B cell (primary cell): ENCODE measurements around the gene ZNF527. TPM values are rescaled to one million over a fixed set of nuclear protein-coding genes. Genes with fewer than 3 reads are reported as not detected.

Experiments used
- ATAC-seq: fragments of 200-7000 bp; cut with Tn5 transposase; one replicate; pipeline ENCODE4 v1.10.0; 2021; ENCODE audit warnings: low read depth, mild to moderate bottlenecking, moderate number of reproducible peaks, moderate library complexity
- CTCF ChIA-PET: fragments of 350-600 bp; sonication (Branson Sonifier 250); formaldehyde crosslinking; loops from one replicate; lab custom pipeline; 2021; ENCODE audit warnings: antibody characterized with exemption, inconsistent platforms; lab: Charles Lee
- POLR2A ChIA-PET: fragments of 350-600 bp; sonication (Branson Sonifier 250); formaldehyde crosslinking; loops from one replicate; lab custom pipeline; 2021; ENCODE audit warnings: antibody characterized with exemption; lab: Charles Lee
- DNase-seq: peaks from one replicate; pipeline ENCODE4 v3.0.0; 2013
- H2AFZ ChIP-seq: 2 replicates; pipeline ENCODE4 v1.6.1; 2012; ENCODE audit warnings: mild to moderate bottlenecking, low read depth, low read length; ENCODE audit not compliant: insufficient read depth, poor library complexity, severe bottlenecking
- H3K27ac ChIP-seq, 2 donors: 1 replicate in 1 of 2; 2 replicates in 1 of 2; pipeline ENCODE4 v1.5.1; 2012 to 2013; ENCODE audit warnings: low read length in 2 of 2, mild to moderate bottlenecking in 2 of 2, moderate library complexity in 1 of 2
- H3K27me3 ChIP-seq, 4 experiments: fragments of 200-600 bp in 1 of 4; sonication (generic) in 1 of 4; replicated peaks in 1 of 4; 1 replicate in 2 of 4; 2 replicates in 2 of 4; pipeline versions ENCODE4 v1.6.1 to v1.7.0; 2013 to 2016; ENCODE audit warnings: low read length in 3 of 4, mild to moderate bottlenecking in 2 of 4, mixed read lengths in 1 of 4, moderate library complexity in 1 of 4; ENCODE audit not compliant: insufficient read depth in 4 of 4, control insufficient read depth in 3 of 4; ENCODE audit errors: control extremely low read depth in 1 of 4
- H3K36me3 ChIP-seq, 2 experiments: replicated peaks in 1 of 2; 1 replicate in 1 of 2; 2 replicates in 1 of 2; pipeline versions ENCODE4 v1.6.1 to v1.7.1; 2013; ENCODE audit warnings: low read length in 1 of 2; ENCODE audit not compliant: insufficient read depth in 2 of 2, control insufficient read depth in 1 of 2; ENCODE audit errors: control extremely low read depth in 1 of 2, extremely low read depth in 1 of 2
- H3K4me1 ChIP-seq, 2 donors: fragments of 200-600 bp in 1 of 2; sonication (generic) in 1 of 2; 1 replicate in 1 of 2; 2 replicates in 1 of 2; pipeline versions ENCODE4 v1.5.1 to v1.6.1; 2013 to 2017; ENCODE audit warnings: low read length in 2 of 2; ENCODE audit not compliant: control insufficient read depth in 2 of 2, insufficient read depth in 2 of 2
- H3K4me2 ChIP-seq: replicated peaks from 2 replicates; pipeline ENCODE3; 2012; ENCODE audit warnings: mild to moderate bottlenecking, low read depth, low read length; ENCODE audit not compliant: poor library complexity, severe bottlenecking
- H3K4me3 ChIP-seq, 5 experiments: fragments of 200-600 bp in 1 of 5; sonication (generic) in 1 of 5; 1 replicate in 3 of 5; 2 replicates in 2 of 5; pipeline versions ENCODE4 v1.5.1 to v1.7.0; 2011 to 2016; ENCODE audit warnings: low read length in 4 of 5, mild to moderate bottlenecking in 4 of 5, low read depth in 2 of 5, control low read depth in 1 of 5, moderate library complexity in 1 of 5; ENCODE audit not compliant: insufficient read depth in 1 of 5; ENCODE audit errors: control extremely low read depth in 1 of 5, extremely low read depth in 1 of 5
- H3K79me2 ChIP-seq: fragments of 200-600 bp; sonication (generic); one replicate; pipeline ENCODE4 v1.6.0; 2016; ENCODE audit warnings: low read length; ENCODE audit not compliant: control insufficient read depth, insufficient read depth
- H3K9ac ChIP-seq: fragments of 200-600 bp; sonication (generic); 2 replicates; pipeline ENCODE4 v1.6.1; 2017; ENCODE audit warnings: mild to moderate bottlenecking, low read length, moderate library complexity
- H3K9me3 ChIP-seq, 3 donors: one replicate each; pipeline versions ENCODE4 v1.6.1 to v1.7.1; 2013; ENCODE audit warnings: low read length in 2 of 3; ENCODE audit not compliant: control insufficient read depth in 2 of 3, insufficient read depth in 1 of 3; ENCODE audit errors: control extremely low read depth in 1 of 3
- H4K20me1 ChIP-seq: 2 replicates; pipeline ENCODE4 v1.6.0; 2012; ENCODE audit warnings: mild to moderate bottlenecking, low read length; ENCODE audit not compliant: insufficient read depth, control insufficient read depth, poor library complexity, severe bottlenecking
- H3K27ac Mint-ChIP-seq: one replicate; pipeline ENCODE4 v1.8.0; 2021; ENCODE audit warnings: mixed read lengths
- H3K27me3 Mint-ChIP-seq: one replicate; pipeline ENCODE4 v1.8.0; 2021; ENCODE audit warnings: mixed read lengths
- H3K4me1 Mint-ChIP-seq: one replicate; pipeline ENCODE4 v1.8.0; 2021; ENCODE audit warnings: mixed read lengths
- H3K4me3 Mint-ChIP-seq: one replicate; pipeline ENCODE4 v1.8.0; 2021; ENCODE audit warnings: mixed read lengths
- H3K9me3 Mint-ChIP-seq: one replicate; pipeline ENCODE4 v1.8.0; 2022; ENCODE audit warnings: mixed read lengths; ENCODE audit not compliant: insufficient read depth
- EZH2 ChIP-seq: IDR thresholded peaks from 2 replicates; pipeline ENCODE4 v1.6.1; 2012; ENCODE audit warnings: borderline replicate concordance, low read depth, mild to moderate bottlenecking, moderate library complexity, low read length; ENCODE audit not compliant: insufficient read depth, poor library complexity, severe bottlenecking
- WGBS: methylation state at CpG from one replicate; pipeline ENCODE4 v1.1.5; 2013; ENCODE audit warnings: missing lambda C conversion rate; ENCODE audit not compliant: insufficient coverage; 5-methylcytosine and 5-hydroxymethylcytosine counted together
- intact Hi-C: fragments of 100-400 bp; cut with micrococcal nuclease; formaldehyde crosslinking; loops from one replicate; pipeline ENCODE4 v1.10.0; 2022
- polyA plus RNA-seq: library from polyadenylated mRNA; depleted of rRNA; stranded (reverse); fragments of >200 nt; gene quantifications from 2 replicates; pipeline ENCODE4 v1.2.3, GENCODE V29; 2012
- total RNA-seq, 2 donors: library from RNA; stranded (reverse); fragments of 120-200 nt in 1 of 2; gene quantifications; 1 replicate in 1 of 2; 2 replicates in 1 of 2; pipeline versions ENCODE4 v1.2.3 to v1.2.4, GENCODE V29; 2013 to 2022
- TF ChIP-seq, protein P1 (sequence below): fragments of 200-600 bp; IDR thresholded peaks from one replicate; pipeline ENCODE4 v1.8.0; 2022; ENCODE audit warnings: antibody characterized with exemption, mild to moderate bottlenecking

Gene ZNF527
- total and polyA plus RNA-seq, 2 donors (not counting 1 experiment from before 2014, with no cell fraction given): 4.8 to 11.4 TPM

DNA sequence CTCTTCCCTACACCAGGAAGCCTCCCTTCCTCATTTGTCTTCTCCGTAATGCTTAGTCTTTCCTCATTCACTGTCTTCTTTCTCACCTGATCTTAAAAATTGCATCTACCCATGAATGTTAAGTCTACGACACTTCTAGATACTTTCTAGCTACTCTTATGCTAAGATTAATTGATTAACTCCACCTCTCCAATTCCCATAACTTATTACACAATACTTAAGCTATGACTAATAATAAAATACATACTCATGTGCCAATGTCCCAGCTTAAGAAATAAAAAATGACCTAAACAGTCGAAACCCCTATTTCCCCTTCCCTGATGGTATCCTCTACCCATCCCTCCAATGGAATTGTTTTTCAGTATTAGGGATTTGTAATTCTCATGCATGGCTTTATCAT is 22.8 kb upstream of the ZNF527 start:
- no peaks in the 10 kb centered on the region for H3K27me3 Mint-ChIP-seq
- WGBS: 100% methylated on average over 1 of the region's 3 CpGs
- H3K79me2 ChIP-seq: peaks cover 11% of the 10 kb centered on the region
- no peaks in the 10 kb centered on the region for H3K9me3 Mint-ChIP-seq
- no peak overlapping the region for H3K4me3 Mint-ChIP-seq
- peaks cover 0 to 38% of the 10 kb centered on the region in 2 experiments for H3K36me3 ChIP-seq
- H3K4me3 ChIP-seq: no peak overlapping the region
- no peak overlapping the region for H3K4me2 ChIP-seq
- H3K4me1 Mint-ChIP-seq: no peaks in the 10 kb centered on the region
- H3K27ac Mint-ChIP-seq: no peak overlapping the region
- CTCF ChIA-PET: no interaction called here
- POLR2A ChIA-PET: no interaction called here
- no peak for DNase-seq
- no peak for ATAC-seq
- H2AFZ ChIP-seq: no peak overlapping the region
- no peaks in the 10 kb centered on the region for H4K20me1 ChIP-seq
- H3K9me3 ChIP-seq: peaks cover 0 to 3% (median 0%) of the 10 kb centered on the region in 3 donors
- H3K27ac ChIP-seq: no peak overlapping the region
- intact Hi-C loops: no loop called here
- no peaks in the 10 kb centered on the region for H3K4me1 ChIP-seq
- H3K27me3 ChIP-seq: no peaks in the 10 kb centered on the region
- no peak overlapping the region for H3K9ac ChIP-seq
- TF ChIP-seq, protein P1, sequence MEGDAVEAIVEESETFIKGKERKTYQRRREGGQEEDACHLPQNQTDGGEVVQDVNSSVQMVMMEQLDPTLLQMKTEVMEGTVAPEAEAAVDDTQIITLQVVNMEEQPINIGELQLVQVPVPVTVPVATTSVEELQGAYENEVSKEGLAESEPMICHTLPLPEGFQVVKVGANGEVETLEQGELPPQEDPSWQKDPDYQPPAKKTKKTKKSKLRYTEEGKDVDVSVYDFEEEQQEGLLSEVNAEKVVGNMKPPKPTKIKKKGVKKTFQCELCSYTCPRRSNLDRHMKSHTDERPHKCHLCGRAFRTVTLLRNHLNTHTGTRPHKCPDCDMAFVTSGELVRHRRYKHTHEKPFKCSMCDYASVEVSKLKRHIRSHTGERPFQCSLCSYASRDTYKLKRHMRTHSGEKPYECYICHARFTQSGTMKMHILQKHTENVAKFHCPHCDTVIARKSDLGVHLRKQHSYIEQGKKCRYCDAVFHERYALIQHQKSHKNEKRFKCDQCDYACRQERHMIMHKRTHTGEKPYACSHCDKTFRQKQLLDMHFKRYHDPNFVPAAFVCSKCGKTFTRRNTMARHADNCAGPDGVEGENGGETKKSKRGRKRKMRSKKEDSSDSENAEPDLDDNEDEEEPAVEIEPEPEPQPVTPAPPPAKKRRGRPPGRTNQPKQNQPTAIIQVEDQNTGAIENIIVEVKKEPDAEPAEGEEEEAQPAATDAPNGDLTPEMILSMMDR: no peak
- TF ChIP-seq EZH2: no peak

- Histone ChIP-seq H4K20me1 (no peaks in the 10 kb centered on the region), H3K9me3 (peaks cover 2 to 17% (median 6%) of the 10 kb centered on the region in 3 donors), H3K9ac (no peak overlapping the region), H3K36me3 (peaks cover 3 to 38% of the 10 kb centered on the region in 2 experiments), H2AFZ (no peak overlapping the region), H3K4me1 (peaks cover 0 to 5% of the 10 kb centered on the region in 2 donors), H3K4me3 (no peak overlapping the region), H3K27ac (no peak overlapping the region), H3K4me2 (no peak overlapping the region), H3K79me2 (peaks cover 19% of the 10 kb centered on the region), H3K27me3 (no peaks in the 10 kb centered on the region)
- DNase-seq: no peak
- Mint-ChIP-seq H3K4me1 (peaks cover 4% of the 10 kb centered on the region), H3K4me3 (no peak overlapping the region), H3K9me3 (peaks cover 18% of the 10 kb centered on the region), H3K27ac (no peak overlapping the region), H3K27me3 (no peaks in the 10 kb centered on the region)
- no peak for ATAC-seq
- intact Hi-C loops: no loop called here
- ChIA-PET POLR2A (no interaction called here), CTCF (no interaction called here)
- TF ChIP-seq EZH2: no peak
- TF ChIP-seq, protein P1: no peak
Observed at GRCh38 chr19:37353968-37354367, 16.9 kb upstream of the ZNF527 start.
